HepG2 (cell line): Measurements from ENCODE around the gene LYSMD2. TPM values are rescaled to one million over a fixed set of nuclear protein-coding genes. Genes with fewer than 3 reads are reported as not detected.

Experiments used
- ATAC-seq: fragments of 200-7000 bp; cut with Tn5 transposase; 3 replicates; pipeline ENCODE4 v1.9.1; 2020; ENCODE audit warnings: mild to moderate bottlenecking, moderate library complexity
- BruUV-seq: library from RNA; stranded (reverse); fragments of 400-500 nt; replicated peaks from 2 replicates; lab custom pipeline; 2021; lab: Mats Ljungman, UMichigan
- CTCF ChIA-PET: fragments of 300-600 bp; formaldehyde crosslinking; extraction: SDS; loops from one replicate; lab custom pipeline; 2021; ENCODE audit warnings: low total read pairs, inconsistent platforms, low intra/inter-chr PET ratio; lab: Yijun Ruan, JAX
- POLR2A ChIA-PET: fragments of 350-600 bp; sonication (Branson Sonifier 250); formaldehyde crosslinking; loops from one replicate; lab custom pipeline; 2020; ENCODE audit warnings: antibody characterized with exemption, inconsistent platforms; lab: Yijun Ruan, JAX
- DNase-seq: peaks from one replicate; pipeline ENCODE4 v3.0.0-alpha.2; 2015; ENCODE audit warnings: low spot score
- FAIRE-seq: peaks from 3 replicates; lab custom pipeline; 2011; peaks lifted over from hg19 to GRCh38; lab: Jason Lieb, UNC
- H2AFZ ChIP-seq: one replicate; pipeline ENCODE4 v1.6.1; 2011; ENCODE audit warnings: low read length, inconsistent platforms
- H3K27ac ChIP-seq: fragments of 300-600 bp; 3 replicates; pipeline ENCODE4 v1.8.0; 2011; ENCODE audit warnings: mixed run types, mild to moderate bottlenecking, mixed read lengths, low read length, inconsistent platforms; ENCODE audit not compliant: insufficient read depth; ENCODE audit errors: extremely low read length
- H3K27me3 ChIP-seq, 2 experiments: fragments of 200-600 bp in 1 of 2; 2 replicates in 1 of 2; 3 replicates in 1 of 2; pipeline versions ENCODE4 v1.6.0 to v1.8.0; 2011; ENCODE audit warnings: low read length in 2 of 2, mild to moderate bottlenecking in 2 of 2, moderate library complexity in 2 of 2, inconsistent platforms in 1 of 2; ENCODE audit not compliant: insufficient read depth in 2 of 2, control insufficient read depth in 1 of 2
- H3K36me3 ChIP-seq, 2 experiments: fragments of 200-600 bp in 1 of 2; replicated peaks in 1 of 2; 2 replicates in 1 of 2; 3 replicates in 1 of 2; pipeline versions ENCODE4 v1.5.1 to v1.8.0; 2011; ENCODE audit warnings: low read length in 2 of 2, inconsistent platforms in 1 of 2; ENCODE audit not compliant: insufficient read depth in 2 of 2, control insufficient read depth in 1 of 2
- H3K4me1 ChIP-seq: 2 replicates; pipeline ENCODE4 v1.5.1; 2012; ENCODE audit warnings: low read length, inconsistent platforms; ENCODE audit not compliant: insufficient read depth
- H3K4me2 ChIP-seq: 2 replicates; pipeline ENCODE4 v1.6.0; 2011; ENCODE audit warnings: low read depth, low read length, inconsistent platforms
- H3K4me3 ChIP-seq, 3 experiments: fragments of 200-600 bp in 1 of 3; sonication (generic), shearing (Covaris generic) in 1 of 3; replicated peaks in 1 of 3; 2 replicates each; pipeline ENCODE4 v1.5.1; 2011 to 2016; ENCODE audit warnings: low read length in 3 of 3, inconsistent platforms in 2 of 3, low read depth in 2 of 3, mild to moderate bottlenecking in 2 of 3, control low read depth in 1 of 3, mixed read lengths in 1 of 3; ENCODE audit not compliant: insufficient read depth in 1 of 3
- H3K79me2 ChIP-seq: one replicate; pipeline ENCODE4 v1.6.1; 2011; ENCODE audit warnings: low read length, inconsistent platforms; ENCODE audit not compliant: insufficient read depth
- H3K9ac ChIP-seq: 2 replicates; pipeline ENCODE4 v1.6.0; 2011; ENCODE audit warnings: mild to moderate bottlenecking, low read depth, low read length, inconsistent platforms; ENCODE audit not compliant: insufficient read depth
- H3K9me3 ChIP-seq: 2 replicates; pipeline ENCODE4 v1.5.1; 2012; ENCODE audit warnings: mild to moderate bottlenecking, low read length
- H4K20me1 ChIP-seq: 2 replicates; pipeline ENCODE4 v1.6.0; 2011; ENCODE audit warnings: inconsistent platforms, mild to moderate bottlenecking, low read length, moderate library complexity; ENCODE audit not compliant: insufficient read depth
- FOXP1 ChIP-seq, 2 experiments: fragments of 450-650 bp in 1 of 2; IDR thresholded peaks; 2 replicates each; pipeline ENCODE4 v1.6.1; 2017 to 2018; ENCODE audit warnings: antibody characterized with exemption in 1 of 2
- NR2F2 ChIP-seq: IDR thresholded peaks from 2 replicates; pipeline ENCODE4 v1.6.1; 2012; ENCODE audit warnings: low read depth, inconsistent platforms, borderline replicate concordance
- PCBP1 ChIP-seq: fragments of 200-400 bp; formaldehyde crosslinking; IDR thresholded peaks from 2 replicates; pipeline ENCODE4 v1.6.1; 2017; ENCODE audit warnings: mild to moderate bottlenecking, low read depth, low read length, borderline replicate concordance
- PRDM10 ChIP-seq: sonication (generic); formaldehyde crosslinking; IDR thresholded peaks from 2 replicates; pipeline ENCODE4 v1.4.0; 2020; ENCODE audit warnings: low read depth, missing genetic modification reagents
- SMC3 ChIP-seq: IDR thresholded peaks from 2 replicates; pipeline ENCODE4 v1.6.1; 2011; ENCODE audit warnings: low read length, improper control_type of control experiment
- STAT5B ChIP-seq: sonication (generic); formaldehyde crosslinking; IDR thresholded peaks from 2 replicates; pipeline ENCODE4 v1.4.0; 2020; ENCODE audit warnings: missing genetic modification reagents
- ZNF75D ChIP-seq: sonication (generic); formaldehyde crosslinking; IDR thresholded peaks from 2 replicates; pipeline ENCODE4 v1.8.1; 2023; ENCODE audit warnings: missing genetic modification reagents, mild to moderate bottlenecking, borderline replicate concordance
- whole genome bisulfite sequencing: methylation state at CpG from one replicate; pipeline ENCODE4 v1.1.6; 2017; ENCODE audit warnings: low lambda C conversion rate; 5-methylcytosine and 5-hydroxymethylcytosine counted together
- in situ Hi-C: cut with HindIII; loops from 2 replicates; pipeline ENCODE4 v1.10.0; 2017; ENCODE audit warnings: low pct_unique_long_range_greater_than_20kb; ENCODE audit not compliant: extremely low pct_ligation_motif_present
- intact Hi-C: fragments of 100-400 bp; cut with micrococcal nuclease; formaldehyde crosslinking; loops from one replicate; pipeline ENCODE4 v1.10.0; 2022; ENCODE audit not compliant: unreplicated experiment
- polyA plus RNA-seq, 8 experiments: library from polyadenylated mRNA; depleted of rRNA in 3 of 8; stranded (reverse) in 7 of 8; unstranded in 1 of 8; fragments of >200 nt; fragmentation: Illumina TruSeq in 4 of 8; extraction: Trizol in 4 of 8; gene quantifications; 2 replicates each; pipeline versions ENCODE4 v1.2.1 to v1.2.3, GENCODE V29; 2011 to 2016; ENCODE audit warnings: low read depth in 4 of 8, missing spikeins in 1 of 8, mixed read lengths in 1 of 8; ENCODE audit not compliant: insufficient read depth in 1 of 8
- total RNA-seq, 5 experiments: library from RNA; depleted of rRNA; stranded (reverse); fragments of >200 nt; fragmentation: Illumina TruSeq; extraction: Trizol; gene quantifications; 2 replicates each; pipeline ENCODE4 v1.2.3, GENCODE V29; 2016; ENCODE audit warnings: low read depth in 1 of 5

Gene LYSMD2
- total and polyA plus RNA-seq, 2 of the 13 experiments (the other 11 are each of a cell fraction or from before 2014, with no cell fraction given) = 0.05 to 0.27 TPM

- in situ Hi-C loops (no loop called here), intact Hi-C loops (no loop called here)
- Histone ChIP-seq H3K36me3 (no peaks in the 10 kb centered on the region), H3K27ac (no peak overlapping the region), H4K20me1 (no peaks in the 10 kb centered on the region), H3K4me2 (no peak overlapping the region), H3K4me1 (no peaks in the 10 kb centered on the region), H3K27me3 (peaks cover 0 to 16% of the 10 kb centered on the region in 2 experiments; a peak in 3 of 5 replicates), H3K4me3 (no peak overlapping the region), H3K9me3 (no peaks in the 10 kb centered on the region), H2AFZ (no peak overlapping the region), H3K9ac (no peak overlapping the region), H3K79me2 (no peaks in the 10 kb centered on the region)
- no TSS peak for BruUV-seq
- 27% methylated on average over 7 of the region's 7 CpGs for WGBS
- POLR2A ChIA-PET = no interaction called here
- ATAC-seq = no peak
- TF ChIP-seq STAT5B (CRISPR knock-in tag) (no peak), FOXP1 (IDR thresholded peaks at IDR 0.05) (no peak), FOXP1 (CRISPR knock-in tag; IDR thresholded peaks at IDR 0.05) (no peak), PCBP1 (no peak), ZNF75D (CRISPR knock-in tag) (no peak), PRDM10 (CRISPR knock-in tag) (no peak), NR2F2 (no peak), SMC3 (no peak)
- DNase-seq = no peak
- no peak for FAIRE-seq
- CTCF ChIA-PET = no interaction called here
Measured at GRCh38 chr15:51765751-51766150, 28.3 kb upstream of the LYSMD2 start.
